Calu3 (cell line): ENCODE data around the gene RPS28. TPM values are rescaled to one million over a fixed set of nuclear protein-coding genes. Genes with fewer than 3 reads are reported as not detected.
"Not testable (repeated sequence)": the region's sequence is repeated elsewhere in the genome, so short reads cannot be mapped to it uniquely, and the experiment has no call there.

Experiments
- BruUV-seq: library from RNA; stranded (reverse); fragments of 400-500 nt; replicated peaks from 2 replicates; lab custom pipeline; 2021; lab: Mats Ljungman, UMichigan
- CTCF ChIA-PET: fragments of 300-600 bp; sonication (Branson Sonifier 250); formaldehyde crosslinking; loops from one replicate; lab custom pipeline; 2022; ENCODE audit warnings: antibody characterized with exemption; lab: Charles Lee
- DNase-seq: peaks from one replicate; pipeline ENCODE4 v3.0.0; 2022
- H3K27ac Mint-ChIP-seq: one replicate; pipeline ENCODE4 v1.8.0; 2022; ENCODE audit warnings: mixed read lengths; ENCODE audit not compliant: unreplicated experiment
- H3K27me3 Mint-ChIP-seq: one replicate; pipeline ENCODE4 v1.8.0; 2022; ENCODE audit warnings: mixed read lengths; ENCODE audit not compliant: unreplicated experiment
- H3K36me3 Mint-ChIP-seq: one replicate; pipeline ENCODE4 v1.8.0; 2022; ENCODE audit warnings: mild to moderate bottlenecking, moderate library complexity, mixed read lengths; ENCODE audit not compliant: insufficient read depth, unreplicated experiment
- H3K4me1 Mint-ChIP-seq: one replicate; pipeline ENCODE4 v1.8.0; 2022; ENCODE audit warnings: mild to moderate bottlenecking, low read depth, mixed read lengths; ENCODE audit not compliant: unreplicated experiment
- H3K4me3 Mint-ChIP-seq: one replicate; pipeline ENCODE4 v1.8.0; 2022; ENCODE audit warnings: mild to moderate bottlenecking, low read depth, moderate library complexity, mixed read lengths; ENCODE audit not compliant: unreplicated experiment
- H3K9me3 Mint-ChIP-seq: one replicate; pipeline ENCODE4 v1.8.0; 2022; ENCODE audit warnings: low read depth, mixed read lengths; ENCODE audit not compliant: unreplicated experiment
- CTCF ChIP-seq: fragments of 200-600 bp; IDR thresholded peaks from one replicate; pipeline ENCODE4 v1.8.0; 2022; ENCODE audit warnings: antibody characterized with exemption; ENCODE audit not compliant: unreplicated experiment
- intact Hi-C: fragments of 100-400 bp; cut with micrococcal nuclease; formaldehyde crosslinking; loops from one replicate; pipeline ENCODE4 v1.10.0; 2022; ENCODE audit not compliant: unreplicated experiment
- total RNA-seq: library from RNA; stranded (reverse); gene quantifications from 2 replicates; pipeline ENCODE4 v1.2.3, GENCODE V29; 2022

Gene RPS28
- total RNA-seq, 1 experiment from 2014 or later, result 565 TPM

DNA sequence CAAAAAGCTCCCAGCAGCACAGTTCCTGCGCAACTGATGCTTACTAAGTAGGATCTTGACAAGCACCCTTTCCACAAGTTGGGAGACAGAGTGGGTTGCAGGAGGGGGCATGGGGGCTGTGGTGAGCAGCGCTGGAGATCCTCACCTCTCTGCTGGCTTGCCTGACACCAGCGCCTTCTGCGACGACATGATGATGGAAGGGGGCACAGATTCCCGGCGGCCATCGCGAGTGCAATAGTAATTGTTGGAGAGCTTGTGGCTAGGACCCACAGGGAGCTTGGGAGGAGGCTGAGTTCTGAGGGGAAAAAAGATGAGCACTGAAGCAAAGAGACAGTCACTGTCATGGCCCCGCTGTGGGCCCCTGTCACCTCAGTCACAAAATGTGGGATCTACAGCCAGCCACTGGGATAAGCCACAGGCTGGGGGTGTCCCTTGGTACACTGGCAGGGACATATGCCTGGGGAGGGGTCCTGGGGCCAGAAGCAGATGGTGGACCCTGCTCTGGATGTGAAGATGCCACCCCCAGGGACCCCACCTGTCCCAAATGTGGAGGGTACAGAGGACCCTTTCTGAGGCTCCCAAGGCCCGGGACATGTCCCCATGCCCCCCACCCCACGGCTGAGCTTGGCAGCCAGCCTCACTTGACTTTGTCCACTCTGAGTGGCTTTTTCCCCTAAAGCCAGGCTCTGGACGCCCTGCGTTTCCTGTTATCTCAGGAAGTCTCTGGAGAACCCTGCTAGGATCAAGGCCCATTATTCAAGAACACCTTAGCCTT, 4.8 kb upstream of the RPS28 start:
- Mint-ChIP-seq H3K27me3 (no peaks in the 10 kb centered on the region), H3K4me1 (peaks cover 13% of the 10 kb centered on the region), H3K36me3 (peaks cover 13% of the 10 kb centered on the region), H3K27ac (no peak overlapping the region), H3K4me3 (no peak overlapping the region), H3K9me3 (no peaks in the 10 kb centered on the region)
- DNase-seq, result no peak
- BruUV-seq, result no TSS peak
- TF ChIP-seq CTCF, result no peak
- CTCF ChIA-PET, result interaction anchor here (0.7 kb wide), 1 partner anchor 96 kb away, joined by 3 read pairs; no protein-coding TSS in a partner anchor
- intact Hi-C loops, result loop anchor here (10.0 kb wide), 1 partner anchor 52 kb away; no protein-coding TSS in a partner anchor

DNA sequence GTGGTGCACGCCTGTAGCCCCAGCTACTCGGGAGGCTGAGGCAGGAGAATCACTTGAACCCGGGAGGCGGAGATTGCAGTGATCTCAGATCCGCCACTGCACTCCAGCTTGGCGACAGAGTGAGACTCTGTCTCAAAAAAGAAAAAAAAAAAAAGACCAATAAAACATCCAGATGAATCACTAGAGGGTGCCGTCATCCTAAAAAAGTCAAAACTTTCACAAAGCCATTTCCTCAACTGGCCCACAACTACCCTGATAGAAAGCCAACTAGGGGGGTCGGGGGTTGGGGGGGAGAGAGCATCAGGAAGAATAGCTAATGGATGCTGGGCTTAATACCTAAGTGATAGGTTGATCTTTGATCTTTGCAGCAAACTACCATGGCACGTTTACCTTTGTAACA, 2.5 kb upstream of the RPS28 start:
- H3K27me3 Mint-ChIP-seq, H3K9me3 Mint-ChIP-seq, BruUV-seq, DNase-seq, H3K4me3 Mint-ChIP-seq, H3K27ac Mint-ChIP-seq: not testable (repeated sequence)
- Mint-ChIP-seq H3K4me1 (peaks cover 13% of the 10 kb centered on the region), H3K36me3 (peaks cover 28% of the 10 kb centered on the region)
- intact Hi-C loops, result loop anchor here (10.0 kb wide), 1 partner anchor 54 kb away; no protein-coding TSS in a partner anchor
- CTCF ChIA-PET, result interaction anchor here (0.6 to 0.7 kb wide), 2 partner anchors 36 to 193 kb away, joined by 4 to 5 read pairs; no protein-coding TSS in a partner anchor

GRCh38 chr19:8319807-8320520, 1.3 kb upstream of the RPS28 start:
- peaks cover 28% of the 10 kb centered on the region for H3K36me3 Mint-ChIP-seq
- peak overlapping the region; percentile 98 for H3K27ac Mint-ChIP-seq
- DNase-seq, result no peak
- intact Hi-C loops, result loop anchor here (10.0 kb wide), 1 partner anchor 55 kb away; no protein-coding TSS in a partner anchor
- H3K27me3 Mint-ChIP-seq, result no peaks in the 10 kb centered on the region
- H3K4me3 Mint-ChIP-seq, result peak overlapping the region; percentile 97
- no TSS peak for BruUV-seq
- CTCF ChIA-PET, result interaction anchor here (0.5 kb wide), 1 partner anchor 261 kb away, joined by 5 read pairs; no protein-coding TSS in a partner anchor
- no peaks in the 10 kb centered on the region for H3K9me3 Mint-ChIP-seq
- no peak for TF ChIP-seq CTCF
- H3K4me1 Mint-ChIP-seq, result peaks cover 13% of the 10 kb centered on the region

DNA sequence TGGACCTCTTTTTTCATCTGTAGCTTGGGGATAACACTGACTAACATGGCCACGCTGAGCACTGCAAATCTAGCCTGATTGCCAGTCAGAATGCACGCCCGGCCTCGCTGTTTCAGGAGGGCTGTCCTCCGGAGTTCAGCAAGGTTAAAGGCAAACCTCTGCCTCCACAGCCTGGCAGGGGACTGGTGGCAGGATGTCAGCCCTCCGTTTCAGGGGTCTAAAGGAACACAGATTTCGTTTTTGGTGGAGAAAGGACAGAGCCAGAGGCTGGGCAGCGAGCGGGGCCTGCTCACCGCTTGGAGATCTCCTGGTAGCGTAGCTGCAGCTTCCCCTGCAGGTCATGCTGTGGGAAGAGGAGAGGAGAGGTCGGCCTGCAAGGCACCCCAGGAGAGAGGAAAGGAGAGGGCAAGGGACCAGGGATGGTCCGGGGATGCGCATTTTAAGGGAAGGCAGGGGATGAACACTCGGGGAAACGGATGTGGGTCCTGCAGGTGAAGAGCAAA, 681 bp upstream of the RPS28 start:
- Mint-ChIP-seq H3K9me3 (no peaks in the 10 kb centered on the region), H3K4me1 (peaks cover 13% of the 10 kb centered on the region), H3K27ac (peak overlapping the region; percentile 98), H3K4me3 (peak overlapping the region; percentile 97), H3K27me3 (no peaks in the 10 kb centered on the region), H3K36me3 (peaks cover 28% of the 10 kb centered on the region)
- intact Hi-C loops, result no loop called here
- TSS peak; percentile 78 for BruUV-seq
- no peak for TF ChIP-seq CTCF
- CTCF ChIA-PET, result interaction anchor here (0.5 to 0.6 kb wide), 2 partner anchors 138 to 260 kb away, joined by 3 to 5 read pairs; no protein-coding TSS in a partner anchor
- no peak for DNase-seq
